PFSK-1 (cell line): ENCODE results near the gene CEP57L1.

Source experiments
- FOXP2 ChIP-seq: optimal IDR thresholded peaks from 2 replicates; pipeline ENCODE3; 2011; ENCODE audit warnings: borderline replicate concordance, control low read depth, inconsistent platforms; ENCODE audit not compliant: insufficient read depth; ENCODE audit errors: extremely low read length, extremely low read depth
- POLR2AphosphoS5 ChIP-seq: IDR thresholded peaks from 2 replicates; pipeline ENCODE4 v1.6.1; 2012; ENCODE audit warnings: low read depth, mild to moderate bottlenecking, control low read depth, low read length, moderate library complexity
- REST ChIP-seq, 2 experiments: IDR thresholded peaks; 2 replicates each; pipeline versions ENCODE4 v1.6.1 to v1.8.0; 2011 to 2012; ENCODE audit warnings: low read depth in 2 of 2, low read length in 2 of 2, control low read depth in 1 of 2, inconsistent platforms in 1 of 2, mild to moderate bottlenecking in 1 of 2, moderate library complexity in 1 of 2; ENCODE audit not compliant: insufficient read depth in 1 of 2
- SIN3A ChIP-seq: IDR thresholded peaks from 2 replicates; pipeline ENCODE4 v1.6.1; 2012; ENCODE audit warnings: mild to moderate bottlenecking, low read length, moderate library complexity, borderline replicate concordance; ENCODE audit not compliant: insufficient read depth
- TAF1 ChIP-seq: IDR thresholded peaks from 2 replicates; pipeline ENCODE4 v1.6.1; 2012; ENCODE audit warnings: low read length, control low read depth, borderline replicate concordance; ENCODE audit not compliant: insufficient read depth

DNA sequence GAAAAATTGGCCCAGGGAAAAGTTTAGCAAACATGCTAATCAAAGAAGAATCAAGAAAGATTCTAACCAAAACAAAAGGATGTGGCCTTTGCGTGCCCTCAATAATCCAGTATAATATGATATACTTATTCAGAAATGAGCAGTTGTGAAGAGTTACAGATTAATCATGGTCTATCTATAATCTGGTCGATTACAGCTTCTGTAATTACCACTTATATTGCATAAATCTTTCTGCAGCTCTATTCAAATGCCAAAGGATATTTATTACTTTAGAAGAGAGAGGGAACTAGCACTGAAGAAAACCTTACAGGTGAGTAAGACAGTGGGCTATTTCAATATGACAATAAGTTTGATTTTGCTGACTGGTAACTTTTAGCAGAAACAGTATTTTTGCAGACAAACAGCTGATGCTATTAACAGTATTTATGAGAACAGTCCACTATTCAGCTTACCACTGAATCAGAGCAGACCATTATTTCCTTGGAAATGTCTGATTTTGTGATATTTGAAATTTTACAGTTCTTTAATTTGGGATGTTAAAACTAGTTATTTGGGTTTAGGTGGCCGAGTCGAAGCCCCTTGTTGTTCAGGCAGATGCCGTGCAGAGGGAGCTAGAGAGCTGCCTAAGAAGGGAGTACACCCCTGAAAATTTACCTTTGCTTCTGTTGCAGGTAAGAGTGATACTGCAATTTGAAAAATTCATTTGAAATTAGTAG, 92.2 kb downstream of the CEP57L1 start:
- TF ChIP-seq REST (IDR thresholded peaks at IDR 0.05; ENCODE audit: insufficient read depth in 1 of 2, low read depth in 2 of 2, low read length in 2 of 2) (no peak), POLR2AphosphoS5 (no peak), TAF1 (no peak), SIN3A (no peak), FOXP2 (no peak)
